ENCODE results near the gene HGF. TPM values are rescaled to one million over a fixed set of nuclear protein-coding genes. Genes with fewer than 3 reads are reported as not detected.

Gene HGF
- total RNA-seq, 2 donors from 2014 or later: 2.9 to 6.9 TPM

DNA sequence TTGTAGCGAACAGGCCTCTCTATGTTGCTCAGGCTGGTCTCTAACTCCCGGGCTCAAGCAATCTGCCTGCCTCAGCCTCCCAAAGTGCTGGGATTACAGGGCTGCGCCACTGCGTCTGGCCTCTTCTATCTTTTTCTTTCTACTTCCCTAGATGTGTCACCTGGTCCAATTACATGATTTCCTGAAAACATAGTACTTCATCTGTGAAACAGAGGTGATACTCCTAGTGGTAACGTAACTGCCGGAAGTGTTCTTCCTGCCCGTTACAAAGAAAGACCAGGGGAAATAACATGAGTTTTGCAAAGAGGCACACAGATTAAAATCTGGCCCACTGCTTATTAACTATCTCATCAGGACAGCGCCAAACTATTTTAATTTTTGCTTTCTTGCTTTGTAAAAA is 18.4 kb upstream of the HGF start:
- TF ChIP-seq POLR2A (IDR thresholded peaks at IDR 0.05): no peak
- no peak for TF ChIP-seq CTCF (IDR thresholded peaks at IDR 0.05)
- 76 to 79% methylated on average over 8 of the region's 8 CpGs for WGBS, 2 donors

DNA sequence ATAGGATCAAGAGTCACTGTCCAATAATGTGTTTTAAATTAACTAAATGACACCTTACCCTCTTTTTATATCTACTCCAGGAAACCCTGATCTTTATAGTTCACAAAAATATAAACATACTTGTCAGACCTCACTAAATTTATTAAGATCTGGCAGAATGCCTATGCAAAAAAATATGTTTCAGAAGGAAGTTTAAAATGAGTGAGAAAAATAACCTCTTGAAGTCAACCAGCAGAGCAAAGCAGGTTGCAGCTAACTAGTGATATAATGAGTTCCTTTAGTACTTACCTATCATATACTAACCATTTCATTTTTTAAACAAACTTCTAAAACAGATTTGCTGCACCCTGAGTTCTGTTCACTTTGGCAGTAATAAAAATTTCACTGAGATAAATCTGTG is 14.0 kb upstream of the HGF start:
- Histone ChIP-seq H3K27me3 (no peaks in the 10 kb centered on the region), H3K4me1 (no peaks in the 10 kb centered on the region), H3K27ac (no peak overlapping the region), H3K4me3 (no peak overlapping the region), H3K36me3 (replicated peaks in 1 of 2; ENCODE audit: insufficient read depth in 1 of 2, low read depth in 2 of 2) (no peaks in the 10 kb centered on the region), H3K9me3 (no peaks in the 10 kb centered on the region)
- intact Hi-C loops (cut with DNase I): no loop called here
- DNase-seq (no peak), ATAC-seq (no peak)
- TF ChIP-seq CTCF (IDR thresholded peaks at IDR 0.05) (no peak), POLR2A (IDR thresholded peaks at IDR 0.05) (no peak)

More for the DNA sequence above, 18.4 kb upstream of the HGF start:
- no peaks in the 10 kb centered on the region for H3K36me3 ChIP-seq (replicated peaks in 1 of 2; ENCODE audit: insufficient read depth in 1 of 2, low read depth in 2 of 2)
- DNase-seq: no peak
- H3K4me1 ChIP-seq: no peaks in the 10 kb centered on the region
- H3K27ac ChIP-seq: no peak overlapping the region
- no peak for ATAC-seq
- no peaks in the 10 kb centered on the region for H3K9me3 ChIP-seq
- no peak overlapping the region for H3K4me3 ChIP-seq
- intact Hi-C loops (cut with DNase I): no loop called here
- no peaks in the 10 kb centered on the region for H3K27me3 ChIP-seq

- DNase-seq (no peak), ATAC-seq (no peak)
- 18 to 39% methylated on average over 2 of the region's 2 CpGs for WGBS, 2 donors
- H3K4me1 ChIP-seq: no peaks in the 10 kb centered on the region
- H3K36me3 ChIP-seq (replicated peaks in 1 of 2; ENCODE audit: insufficient read depth in 1 of 2, low read depth in 2 of 2): no peaks in the 10 kb centered on the region
- no peaks in the 10 kb centered on the region for H3K27me3 ChIP-seq
- TF ChIP-seq POLR2A (IDR thresholded peaks at IDR 0.05): no peak
- no peak for TF ChIP-seq CTCF (IDR thresholded peaks at IDR 0.05)
- H3K4me3 ChIP-seq: no peak overlapping the region
- no peaks in the 10 kb centered on the region for H3K9me3 ChIP-seq
- no peak overlapping the region for H3K27ac ChIP-seq
- intact Hi-C loops (cut with DNase I): no loop called here
Observed at GRCh38 chr7:81780914-81781693, 11.3 kb upstream of the HGF start.

DNA sequence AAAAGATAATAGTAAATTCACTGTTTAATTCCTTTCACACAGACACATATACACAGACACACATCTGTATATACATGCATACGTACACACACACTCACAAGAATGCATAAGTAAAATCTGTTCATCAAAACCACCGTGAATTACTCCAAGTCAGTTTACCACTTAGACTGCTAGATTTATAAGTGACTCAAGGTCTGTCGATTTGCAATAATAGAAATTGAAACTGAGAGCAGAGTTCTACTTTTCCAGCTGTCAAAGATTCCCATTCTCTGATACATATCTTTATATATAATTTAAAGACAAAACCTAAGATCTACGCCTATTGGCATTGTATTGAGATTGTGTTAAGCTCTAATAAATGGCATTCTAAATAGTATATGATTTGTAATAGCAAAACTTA is 9.9 kb upstream of the HGF start:
- H3K27ac ChIP-seq: no peak overlapping the region
- no peaks in the 10 kb centered on the region for H3K9me3 ChIP-seq
- H3K4me1 ChIP-seq: no peaks in the 10 kb centered on the region
- DNase-seq (no peak), ATAC-seq (no peak)
- no peak overlapping the region for H3K4me3 ChIP-seq
- no peak for TF ChIP-seq POLR2A (IDR thresholded peaks at IDR 0.05)
- no peak for TF ChIP-seq CTCF (IDR thresholded peaks at IDR 0.05)
- 73 to 79% methylated on average over 4 of the region's 4 CpGs for WGBS, 2 donors
- intact Hi-C loops (cut with DNase I): no loop called here
- H3K27me3 ChIP-seq: no peaks in the 10 kb centered on the region
- no peaks in the 10 kb centered on the region for H3K36me3 ChIP-seq (replicated peaks in 1 of 2; ENCODE audit: insufficient read depth in 1 of 2, low read depth in 2 of 2)

DNA sequence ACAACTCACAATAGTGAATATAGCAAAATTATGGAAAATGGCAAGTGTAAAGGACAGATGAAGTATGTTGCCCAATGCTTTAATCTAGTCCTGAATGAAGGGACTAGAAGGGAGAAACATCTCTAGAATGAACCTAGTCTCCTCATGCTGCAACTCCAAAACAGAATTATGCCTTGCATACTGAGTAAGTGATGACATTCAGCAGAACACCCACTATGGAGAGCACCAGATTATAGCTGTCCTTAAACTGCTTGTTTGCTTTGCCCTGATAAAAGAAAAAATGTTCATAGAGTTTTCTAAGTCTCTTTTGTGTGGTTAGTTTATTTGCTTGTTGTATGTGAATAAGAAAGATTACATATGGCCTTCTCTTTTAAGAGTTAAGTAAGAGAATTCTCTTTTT is 7.8 kb upstream of the HGF start:
- Histone ChIP-seq H3K36me3 (replicated peaks in 1 of 2; ENCODE audit: insufficient read depth in 1 of 2, low read depth in 2 of 2) (no peaks in the 10 kb centered on the region), H3K4me1 (no peaks in the 10 kb centered on the region), H3K27me3 (no peaks in the 10 kb centered on the region), H3K27ac (no peak overlapping the region), H3K4me3 (no peak overlapping the region), H3K9me3 (no peaks in the 10 kb centered on the region)
- intact Hi-C loops (cut with DNase I): no loop called here
- TF ChIP-seq CTCF (IDR thresholded peaks at IDR 0.05) (no peak), POLR2A (IDR thresholded peaks at IDR 0.05) (no peak)
- ATAC-seq (no peak), DNase-seq (no peak)
